C4-2B (cell line): ENCODE measurements around the gene SIK2.

Source experiments
- CTCF ChIP-seq: fragments of 450-650 bp; conservative IDR thresholded peaks from 2 replicates; pipeline ENCODE4 v1.5.1; 2017; ENCODE audit warnings: mild to moderate bottlenecking
- ZFX ChIP-seq: fragments of 450-650 bp; IDR thresholded peaks from 2 replicates; pipeline ENCODE4 v1.6.1; 2017

- TF ChIP-seq CTCF (no peak), ZFX (no peak)
Measured at GRCh38 chr11:111554532-111554931, 47.7 kb upstream of the SIK2 start.
